ENCODE results near the gene EDAR. TPM values are rescaled to one million over a fixed set of nuclear protein-coding genes. Genes with fewer than 3 reads are reported as not detected.

Gene EDAR
- total and polyA plus RNA-seq, 10 of the 15 experiments (the other 5 are each of a cell fraction or from before 2014, with no cell fraction given), result 0.04 TPM; not detected in 9

DNA sequence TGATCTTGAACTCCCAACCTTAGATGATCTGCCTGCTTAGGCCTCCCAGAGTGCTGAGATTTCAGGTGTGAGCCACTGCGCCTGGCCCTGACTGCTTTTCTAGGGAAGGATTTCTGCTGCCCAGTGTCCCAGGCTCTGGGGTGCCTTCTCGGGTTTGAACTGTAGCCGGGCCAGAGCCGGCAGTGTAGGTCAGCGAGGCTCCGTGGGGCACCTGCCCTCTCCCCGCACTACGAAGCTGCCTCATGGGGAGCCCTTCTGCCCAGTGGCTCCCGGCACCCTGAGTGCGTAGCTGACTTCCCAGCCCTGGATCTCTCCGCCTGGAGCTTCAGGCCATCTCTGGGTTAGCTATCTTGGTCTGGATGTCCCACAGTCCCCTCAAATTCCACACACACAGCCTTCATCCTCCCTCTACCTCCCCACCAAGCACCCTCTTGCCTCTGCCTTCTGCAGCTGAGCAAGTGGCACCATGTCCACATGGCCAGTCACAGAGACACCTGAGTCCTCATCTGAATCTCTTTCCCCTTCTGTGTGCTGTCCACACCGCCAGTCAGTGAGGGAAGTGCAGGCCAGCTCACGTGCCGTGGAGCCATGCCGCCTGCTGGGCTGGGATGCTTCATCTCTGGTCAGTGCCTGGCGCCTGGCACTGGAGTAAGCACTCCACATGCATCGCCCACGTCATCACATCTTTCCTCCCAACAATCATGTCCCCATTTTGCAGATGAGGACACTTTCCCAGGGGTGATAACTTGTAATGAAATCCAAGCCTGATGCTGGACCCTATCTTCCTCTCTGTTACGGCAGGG is 69.2 kb downstream of the EDAR start:
- Histone ChIP-seq H4K20me1 (ENCODE audit: control insufficient read depth, insufficient read depth) (no peaks in the 10 kb centered on the region), H3K9me3 (replicated peaks; ENCODE audit: control insufficient read depth, insufficient read depth, low read length) (no peaks in the 10 kb centered on the region), H3K4me2 (ENCODE audit: control insufficient read depth, insufficient read depth) (no peak overlapping the region), H3K36me3 (ENCODE audit: control insufficient read depth in 2 of 2, insufficient read depth in 2 of 2, low read length in 1 of 2) (no peaks in the 10 kb centered on the region), H3K79me2 (ENCODE audit: control insufficient read depth, insufficient read depth, low read length) (no peaks in the 10 kb centered on the region), H3K4me3 (no peak overlapping the region), H3K27me3 (replicated peaks in 1 of 2; ENCODE audit: control insufficient read depth in 2 of 2, insufficient read depth in 2 of 2, low read length in 1 of 2) (peaks cover 0 to 3% of the 10 kb centered on the region in 2 experiments; a peak in 2 of 4 replicates), H3K4me1 (ENCODE audit: control insufficient read depth, insufficient read depth, low read length) (no peaks in the 10 kb centered on the region), H3K9ac (ENCODE audit: control insufficient read depth, insufficient read depth, low read length) (no peak overlapping the region), H3K27ac (ENCODE audit: control insufficient read depth, insufficient read depth) (no peak overlapping the region), H2AFZ (ENCODE audit: control insufficient read depth, low read depth, low read length) (no peak overlapping the region)
- in situ Hi-C loops (cut with MboI), result no loop called here
- intact Hi-C loops (cut with micrococcal nuclease; ENCODE audit: unreplicated experiment), result no loop called here
- SMC1A ChIA-PET (ENCODE audit: uncharacterized antibody, unreplicated experiment), result interaction anchor here (0.6 kb wide), 1 partner anchor 392 kb away, joined by 3 read pairs; no protein-coding TSS in a partner anchor
- no TSS peak for BruUV-seq (replicated peaks)
- POLR2A ChIA-PET, result no interaction called here
- ATAC-seq (no peak), FAIRE-seq (no peak), DNase-seq (ENCODE audit: low read depth, low spot score) (no peak)
- RAD21 ChIA-PET (ENCODE audit: unreplicated experiment), result no interaction called here
- WGBS (ENCODE audit: insufficient coverage, insufficient replicate concordance, low lambda C conversion rate, missing lambda C conversion rate), result 42% methylated on average over 19 of the region's 19 CpGs
- CTCF ChIA-PET, result no interaction called here
- TF ChIP-seq RAD21 (IDR thresholded peaks at IDR 0.05; ENCODE audit: insufficient read depth, low read depth, low read length) (no peak), NRF1 (conservative IDR thresholded peaks at IDR 0.05; ENCODE audit: low read depth, low read length) (no peak), CBX5 (IDR thresholded peaks at IDR 0.05; ENCODE audit: low read depth) (no peak), MLLT1 (IDR thresholded peaks at IDR 0.05) (no peak), FOXK2 (IDR thresholded peaks at IDR 0.05) (no peak), TCF12 (IDR thresholded peaks at IDR 0.05; ENCODE audit: low read depth, low read length) (no peak), IRF4 (IDR thresholded peaks at IDR 0.05; ENCODE audit: low read depth, low read length) (no peak), ZNF622 (IDR thresholded peaks at IDR 0.05) (no peak), ELK1 (IDR thresholded peaks at IDR 0.05; ENCODE audit: low read depth, low read length) (no peak)
- TF ChIP-seq, protein P1, sequence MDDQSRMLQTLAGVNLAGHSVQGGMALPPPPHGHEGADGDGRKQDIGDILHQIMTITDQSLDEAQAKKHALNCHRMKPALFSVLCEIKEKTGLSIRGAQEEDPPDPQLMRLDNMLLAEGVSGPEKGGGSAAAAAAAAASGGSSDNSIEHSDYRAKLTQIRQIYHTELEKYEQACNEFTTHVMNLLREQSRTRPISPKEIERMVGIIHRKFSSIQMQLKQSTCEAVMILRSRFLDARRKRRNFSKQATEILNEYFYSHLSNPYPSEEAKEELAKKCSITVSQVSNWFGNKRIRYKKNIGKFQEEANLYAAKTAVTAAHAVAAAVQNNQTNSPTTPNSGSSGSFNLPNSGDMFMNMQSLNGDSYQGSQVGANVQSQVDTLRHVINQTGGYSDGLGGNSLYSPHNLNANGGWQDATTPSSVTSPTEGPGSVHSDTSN (IDR thresholded peaks at IDR 0.05; ENCODE audit: insufficient replicate concordance, low read depth, low read length), result no peak
- TF ChIP-seq, protein P2, sequence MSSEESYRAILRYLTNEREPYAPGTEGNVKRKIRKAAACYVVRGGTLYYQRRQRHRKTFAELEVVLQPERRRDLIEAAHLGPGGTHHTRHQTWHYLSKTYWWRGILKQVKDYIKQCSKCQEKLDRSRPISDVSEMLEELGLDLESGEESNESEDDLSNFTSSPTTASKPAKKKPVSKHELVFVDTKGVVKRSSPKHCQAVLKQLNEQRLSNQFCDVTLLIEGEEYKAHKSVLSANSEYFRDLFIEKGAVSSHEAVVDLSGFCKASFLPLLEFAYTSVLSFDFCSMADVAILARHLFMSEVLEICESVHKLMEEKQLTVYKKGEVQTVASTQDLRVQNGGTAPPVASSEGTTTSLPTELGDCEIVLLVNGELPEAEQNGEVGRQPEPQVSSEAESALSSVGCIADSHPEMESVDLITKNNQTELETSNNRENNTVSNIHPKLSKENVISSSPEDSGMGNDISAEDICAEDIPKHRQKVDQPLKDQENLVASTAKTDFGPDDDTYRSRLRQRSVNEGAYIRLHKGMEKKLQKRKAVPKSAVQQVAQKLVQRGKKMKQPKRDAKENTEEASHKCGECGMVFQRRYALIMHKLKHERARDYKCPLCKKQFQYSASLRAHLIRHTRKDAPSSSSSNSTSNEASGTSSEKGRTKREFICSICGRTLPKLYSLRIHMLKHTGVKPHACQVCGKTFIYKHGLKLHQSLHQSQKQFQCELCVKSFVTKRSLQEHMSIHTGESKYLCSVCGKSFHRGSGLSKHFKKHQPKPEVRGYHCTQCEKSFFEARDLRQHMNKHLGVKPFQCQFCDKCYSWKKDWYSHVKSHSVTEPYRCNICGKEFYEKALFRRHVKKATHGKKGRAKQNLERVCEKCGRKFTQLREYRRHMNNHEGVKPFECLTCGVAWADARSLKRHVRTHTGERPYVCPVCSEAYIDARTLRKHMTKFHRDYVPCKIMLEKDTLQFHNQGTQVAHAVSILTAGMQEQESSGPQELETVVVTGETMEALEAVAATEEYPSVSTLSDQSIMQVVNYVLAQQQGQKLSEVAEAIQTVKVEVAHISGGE (CRISPR knock-in tag; IDR thresholded peaks at IDR 0.05), result no peak
- TF ChIP-seq, protein P3, sequence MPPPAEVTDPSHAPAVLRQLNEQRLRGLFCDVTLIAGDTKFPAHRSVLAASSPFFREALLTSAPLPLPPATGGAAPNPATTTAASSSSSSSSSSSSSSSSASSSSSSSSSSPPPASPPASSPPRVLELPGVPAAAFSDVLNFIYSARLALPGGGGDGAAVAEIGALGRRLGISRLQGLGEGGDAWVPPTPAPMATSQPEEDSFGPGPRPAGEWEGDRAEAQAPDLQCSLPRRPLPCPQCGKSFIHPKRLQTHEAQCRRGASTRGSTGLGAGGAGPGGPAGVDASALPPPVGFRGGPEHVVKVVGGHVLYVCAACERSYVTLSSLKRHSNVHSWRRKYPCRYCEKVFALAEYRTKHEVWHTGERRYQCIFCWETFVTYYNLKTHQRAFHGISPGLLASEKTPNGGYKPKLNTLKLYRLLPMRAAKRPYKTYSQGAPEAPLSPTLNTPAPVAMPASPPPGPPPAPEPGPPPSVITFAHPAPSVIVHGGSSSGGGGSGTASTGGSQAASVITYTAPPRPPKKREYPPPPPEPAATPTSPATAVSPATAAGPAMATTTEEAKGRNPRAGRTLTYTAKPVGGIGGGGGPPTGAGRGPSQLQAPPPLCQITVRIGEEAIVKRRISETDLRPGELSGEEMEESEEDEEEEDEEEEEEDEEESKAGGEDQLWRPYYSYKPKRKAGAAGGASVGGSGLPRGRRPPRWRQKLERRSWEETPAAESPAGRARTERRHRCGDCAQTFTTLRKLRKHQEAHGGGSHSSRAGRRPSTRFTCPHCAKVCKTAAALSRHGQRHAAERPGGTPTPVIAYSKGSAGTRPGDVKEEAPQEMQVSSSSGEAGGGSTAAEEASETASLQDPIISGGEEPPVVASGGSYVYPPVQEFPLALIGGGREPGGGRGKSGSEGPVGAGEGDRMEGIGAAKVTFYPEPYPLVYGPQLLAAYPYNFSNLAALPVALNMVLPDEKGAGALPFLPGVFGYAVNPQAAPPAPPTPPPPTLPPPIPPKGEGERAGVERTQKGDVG (CRISPR knock-in tag; IDR thresholded peaks at IDR 0.05), result no peak
